Fibroblast of mammary gland (primary cell): ENCODE data around the gene CLMN.

Experiments
- DNase-seq: peaks from one replicate; pipeline ENCODE4 v3.0.0-alpha.2; 2010; ENCODE audit warnings: low read depth
- H3K4me3 ChIP-seq: 2 replicates; pipeline ENCODE4 v1.5.1; 2011; ENCODE audit warnings: low read depth, mild to moderate bottlenecking, low read length, moderate library complexity; ENCODE audit not compliant: control insufficient read depth
- TF ChIP-seq, protein P1 (sequence below): conservative IDR thresholded peaks from 2 replicates; pipeline ENCODE4 v1.5.1; 2011; ENCODE audit warnings: low read depth, low read length, inconsistent platforms; ENCODE audit not compliant: control insufficient read depth, insufficient read depth

The CLMN gene

DNA sequence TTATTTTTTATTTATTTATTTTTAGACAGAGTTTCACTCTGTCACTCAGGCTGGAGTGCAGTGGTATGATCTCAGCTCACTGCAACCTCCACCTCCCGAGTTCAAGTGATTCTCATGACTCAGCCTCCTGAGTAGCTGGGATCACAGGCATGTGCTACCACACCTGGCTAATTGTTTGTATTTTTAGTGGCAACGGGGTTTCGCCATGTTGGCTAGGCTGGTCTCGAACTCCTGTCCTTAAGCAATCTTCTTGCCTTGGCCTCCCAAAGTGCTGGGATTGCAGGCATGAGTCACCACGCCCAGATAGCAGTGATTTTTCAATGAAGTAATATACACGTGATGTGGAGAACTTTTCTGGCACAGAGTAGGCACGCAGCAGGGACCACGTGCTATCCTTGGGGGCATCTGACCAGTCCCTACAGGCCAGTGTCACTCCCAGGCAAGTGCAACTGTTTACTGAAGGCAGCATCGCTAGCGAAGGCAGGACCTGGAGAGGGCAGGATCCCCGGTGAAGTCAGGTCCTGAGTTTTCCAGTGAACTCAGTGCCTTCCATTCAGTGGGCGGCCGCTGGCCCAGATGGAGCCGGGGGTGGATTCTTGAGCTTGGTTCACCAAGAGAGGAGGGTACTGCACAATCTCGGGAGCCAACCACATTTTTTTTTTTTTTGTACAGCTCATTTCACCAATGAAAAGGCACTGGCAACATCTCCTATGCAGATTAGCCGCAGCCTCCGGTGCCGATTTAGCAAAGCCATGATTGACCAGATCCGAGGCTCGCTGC is 11.1 kb upstream of the CLMN start:
- peak; percentile 35 for DNase-seq
- no peak overlapping the region for H3K4me3 ChIP-seq
- TF ChIP-seq, protein P1, sequence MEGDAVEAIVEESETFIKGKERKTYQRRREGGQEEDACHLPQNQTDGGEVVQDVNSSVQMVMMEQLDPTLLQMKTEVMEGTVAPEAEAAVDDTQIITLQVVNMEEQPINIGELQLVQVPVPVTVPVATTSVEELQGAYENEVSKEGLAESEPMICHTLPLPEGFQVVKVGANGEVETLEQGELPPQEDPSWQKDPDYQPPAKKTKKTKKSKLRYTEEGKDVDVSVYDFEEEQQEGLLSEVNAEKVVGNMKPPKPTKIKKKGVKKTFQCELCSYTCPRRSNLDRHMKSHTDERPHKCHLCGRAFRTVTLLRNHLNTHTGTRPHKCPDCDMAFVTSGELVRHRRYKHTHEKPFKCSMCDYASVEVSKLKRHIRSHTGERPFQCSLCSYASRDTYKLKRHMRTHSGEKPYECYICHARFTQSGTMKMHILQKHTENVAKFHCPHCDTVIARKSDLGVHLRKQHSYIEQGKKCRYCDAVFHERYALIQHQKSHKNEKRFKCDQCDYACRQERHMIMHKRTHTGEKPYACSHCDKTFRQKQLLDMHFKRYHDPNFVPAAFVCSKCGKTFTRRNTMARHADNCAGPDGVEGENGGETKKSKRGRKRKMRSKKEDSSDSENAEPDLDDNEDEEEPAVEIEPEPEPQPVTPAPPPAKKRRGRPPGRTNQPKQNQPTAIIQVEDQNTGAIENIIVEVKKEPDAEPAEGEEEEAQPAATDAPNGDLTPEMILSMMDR: no peak

DNA sequence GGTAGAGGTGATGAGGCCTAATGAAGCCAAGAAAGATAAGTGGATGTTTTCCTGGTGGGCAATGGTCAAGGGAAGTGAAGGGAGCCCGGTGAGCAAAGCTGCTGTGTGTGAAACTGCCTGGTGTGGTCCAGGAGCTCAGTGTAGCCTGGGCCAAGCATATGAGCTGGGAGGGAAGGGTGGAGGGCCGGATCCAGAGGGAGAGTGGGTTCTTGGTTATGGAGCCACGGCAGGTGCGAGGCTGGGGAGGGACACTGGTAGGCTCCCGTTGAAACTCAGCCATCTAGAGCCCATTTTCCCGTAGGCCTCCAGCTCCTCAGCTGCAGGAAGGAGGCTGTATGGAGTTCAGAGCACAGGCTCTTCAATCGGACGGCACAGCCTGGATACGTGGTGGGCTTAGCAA is 10.2 kb upstream of the CLMN start:
- TF ChIP-seq, protein P1: no peak
- H3K4me3 ChIP-seq: no peak overlapping the region
- no peak for DNase-seq

DNA sequence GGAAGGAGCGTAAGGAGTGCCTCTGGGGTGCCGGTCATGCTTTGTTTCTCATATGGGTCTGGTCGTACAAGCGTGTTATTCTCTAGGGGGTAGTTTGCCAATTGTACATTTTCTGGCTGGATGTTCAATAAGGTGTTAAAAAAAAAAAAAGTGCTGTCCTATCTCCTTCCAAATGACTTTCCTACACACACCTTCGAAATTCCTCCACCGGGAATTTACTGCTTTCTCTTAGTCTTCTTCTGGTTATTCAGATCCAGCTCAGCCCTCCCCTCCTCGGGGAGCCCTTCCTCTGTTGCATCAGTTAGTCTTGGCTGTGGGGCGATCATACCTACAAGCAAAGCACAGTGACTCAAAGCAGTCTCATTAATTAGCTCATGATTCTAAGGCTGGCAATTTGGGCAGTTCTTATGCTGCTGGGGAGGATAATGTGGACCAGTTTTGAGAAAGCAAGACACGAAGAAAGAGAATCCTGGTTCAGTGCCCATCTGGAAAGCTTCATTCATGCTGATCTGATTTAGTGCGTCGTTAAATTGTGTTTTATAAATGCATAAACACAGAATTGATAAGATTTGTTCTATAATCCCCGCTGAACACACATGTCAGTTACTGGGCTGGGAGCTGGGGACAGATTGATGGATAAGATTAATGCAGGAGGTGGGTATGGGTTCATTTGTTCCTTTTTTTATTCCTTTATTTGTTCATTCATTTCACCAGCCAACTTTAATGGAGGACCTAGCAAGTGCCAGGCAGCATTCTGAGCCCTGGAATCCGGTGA is 9.2 kb upstream of the CLMN start:
- no peak overlapping the region for H3K4me3 ChIP-seq
- DNase-seq: peak; percentile 71
- TF ChIP-seq, protein P1: no peak

DNA sequence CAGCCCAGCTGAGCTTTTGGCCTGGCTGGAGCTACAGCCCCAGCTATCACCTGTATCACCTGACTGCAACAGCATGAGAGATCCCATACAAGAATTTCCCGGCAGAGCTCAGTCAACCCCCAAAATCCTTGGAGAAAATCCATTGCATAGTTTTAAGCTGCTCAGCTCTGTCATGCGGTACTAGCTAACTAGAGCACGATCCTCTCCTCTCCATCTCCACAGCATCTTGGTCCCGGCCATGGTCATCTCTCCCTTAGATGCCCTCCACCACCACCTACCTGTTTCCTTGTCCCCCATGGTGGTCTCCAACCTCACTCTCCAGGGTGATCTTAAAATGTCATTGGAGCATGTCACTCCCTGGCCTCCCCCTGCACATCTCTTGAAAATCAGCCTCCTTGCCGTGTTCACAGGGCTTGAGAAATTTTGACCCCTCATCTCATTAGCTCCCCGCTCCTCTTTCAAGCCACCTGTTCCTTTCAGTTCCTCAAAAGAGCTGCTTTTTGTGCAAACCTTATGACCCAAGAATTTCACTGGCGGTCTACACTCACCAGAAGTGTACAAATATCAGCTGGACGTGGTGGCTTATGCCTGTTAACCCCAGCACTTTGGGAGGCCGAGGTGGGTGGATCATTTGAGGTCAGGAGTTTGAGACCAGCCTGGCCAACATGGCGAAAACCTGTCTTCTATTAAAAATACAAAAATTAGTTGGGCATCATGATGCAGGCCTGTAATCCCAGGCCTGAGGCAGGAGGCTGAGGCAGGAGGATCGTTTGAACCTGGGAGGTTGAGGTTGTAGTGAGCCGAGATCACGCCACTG is 8.1 kb upstream of the CLMN start:
- H3K4me3 ChIP-seq: no peak overlapping the region
- no peak for DNase-seq
- TF ChIP-seq, protein P1: no peak

DNA sequence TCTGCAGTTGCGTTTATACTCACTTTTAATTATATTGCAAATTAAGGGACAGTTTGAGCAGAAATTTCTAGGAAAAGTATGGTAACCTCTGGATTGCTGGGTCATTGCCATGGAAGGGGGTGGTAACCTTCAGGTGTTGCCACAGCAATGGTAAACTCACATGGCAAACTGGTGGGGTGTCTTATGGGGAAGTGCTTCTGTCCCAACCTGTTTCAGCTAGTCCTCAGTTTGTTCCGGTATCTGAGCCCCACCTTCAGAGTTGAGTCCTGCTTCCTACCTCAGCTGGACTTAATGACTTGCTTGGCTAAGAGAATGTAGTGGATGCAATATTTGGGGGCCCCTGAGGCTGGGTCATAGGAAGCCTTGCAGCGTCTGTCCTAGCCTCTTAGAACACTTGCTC is 7.3 kb upstream of the CLMN start:
- DNase-seq: no peak
- TF ChIP-seq, protein P1: no peak
- no peak overlapping the region for H3K4me3 ChIP-seq

DNA sequence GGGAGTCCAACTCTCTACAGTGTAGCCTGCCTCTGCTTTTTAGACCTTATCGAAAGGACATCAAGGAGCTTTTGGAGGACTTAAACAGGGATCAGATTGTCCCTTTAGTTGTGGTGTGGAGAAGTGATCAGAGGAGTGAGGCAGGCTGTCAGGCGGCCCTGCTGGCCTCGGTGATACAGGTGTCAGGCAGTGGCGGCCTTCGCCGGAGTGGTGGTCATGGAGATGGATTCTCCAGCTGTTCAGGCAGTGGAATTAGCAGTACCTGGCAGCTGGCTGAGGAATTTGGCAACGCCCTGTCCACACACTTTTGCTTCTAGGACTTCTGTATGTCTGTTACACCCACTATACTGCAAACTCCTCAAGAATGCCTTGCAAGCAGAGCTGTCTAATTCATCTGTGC is 4.2 kb upstream of the CLMN start:
- H3K4me3 ChIP-seq: no peak overlapping the region
- no peak for DNase-seq
- TF ChIP-seq, protein P1: no peak
